WTC11 (cell line): ENCODE results near the gene TBC1D22A.

Experiments
- CTCF ChIP-seq: fragments of 200-600 bp; IDR thresholded peaks from 2 replicates; pipeline ENCODE4 v1.8.0; 2022; ENCODE audit warnings: antibody characterized with exemption
- ELF4 ChIP-seq: sonication (generic); formaldehyde crosslinking; IDR thresholded peaks from 2 replicates; pipeline ENCODE4 v1.8.1; 2022; ENCODE audit warnings: low read depth, mild to moderate bottlenecking, moderate library complexity, missing genetic modification reagents
- ERG ChIP-seq: fragments of 250-450 bp; sonication (Bioruptor Pico); IDR thresholded peaks from 2 replicates; pipeline ENCODE4 v1.8.0; 2021; ENCODE audit warnings: mild to moderate bottlenecking
- FOXJ3 ChIP-seq: sonication (generic); formaldehyde crosslinking; IDR thresholded peaks from 2 replicates; pipeline ENCODE4 v1.9.0; 2021; ENCODE audit warnings: missing genetic modification reagents, mild to moderate bottlenecking, borderline replicate concordance
- HMGXB4 ChIP-seq: sonication (generic); formaldehyde crosslinking; IDR thresholded peaks from 2 replicates; pipeline ENCODE4 v1.8.1; 2023; ENCODE audit warnings: mild to moderate bottlenecking, moderate library complexity, missing genetic modification reagents
- KAT7 ChIP-seq: sonication (generic); formaldehyde crosslinking; IDR thresholded peaks from 2 replicates; pipeline ENCODE4 v1.8.1; 2023; ENCODE audit warnings: missing genetic modification reagents, mild to moderate bottlenecking, borderline replicate concordance
- MAX ChIP-seq: sonication (generic); formaldehyde crosslinking; IDR thresholded peaks from 2 replicates; pipeline ENCODE4 v1.8.0; 2022; ENCODE audit warnings: mild to moderate bottlenecking, missing genetic modification reagents
- NR3C1 ChIP-seq: sonication (generic); formaldehyde crosslinking; conservative IDR thresholded peaks from 2 replicates; pipeline ENCODE4 v1.8.1; 2023; ENCODE audit warnings: low read depth, mild to moderate bottlenecking, missing genetic modification reagents
- TEAD1 ChIP-seq: sonication (generic); formaldehyde crosslinking; IDR thresholded peaks from 2 replicates; pipeline ENCODE4 v1.8.0; 2022; ENCODE audit warnings: mild to moderate bottlenecking, missing genetic modification reagents
- USF2 ChIP-seq: sonication (generic); formaldehyde crosslinking; IDR thresholded peaks from 2 replicates; pipeline ENCODE4 v1.8.1; 2023; ENCODE audit warnings: mild to moderate bottlenecking, missing genetic modification reagents, moderate library complexity
- ZBTB43 ChIP-seq: sonication (generic); formaldehyde crosslinking; IDR thresholded peaks from 2 replicates; pipeline ENCODE4 v1.8.1; 2023; ENCODE audit warnings: mild to moderate bottlenecking, missing genetic modification reagents
- ZNF512 ChIP-seq: sonication (generic); formaldehyde crosslinking; IDR thresholded peaks from 2 replicates; pipeline ENCODE4 v1.8.1; 2022; ENCODE audit warnings: missing genetic modification reagents, borderline replicate concordance

GRCh38 chr22:46856661-46857060 is 94.2 kb downstream of the TBC1D22A start:
- TF ChIP-seq HMGXB4 (CRISPR knock-in tag), result no peak
- no peak for TF ChIP-seq TEAD1
- no peak for TF ChIP-seq CTCF
- no peak for TF ChIP-seq MAX (CRISPR knock-in tag)
- no peak for TF ChIP-seq KAT7 (CRISPR knock-in tag)
- no peak for TF ChIP-seq NR3C1 (CRISPR knock-in tag)
- no peak for TF ChIP-seq USF2 (CRISPR knock-in tag)
- no peak for TF ChIP-seq ZNF512 (CRISPR knock-in tag)
- no peak for TF ChIP-seq FOXJ3 (CRISPR knock-in tag)
- TF ChIP-seq ERG (CRISPR knock-in tag), result no peak
- TF ChIP-seq ZBTB43 (CRISPR knock-in tag), result no peak
- TF ChIP-seq ELF4 (CRISPR knock-in tag), result no peak
